Activated CD8-positive, alpha-beta T cell treated with anti-CD3 and anti-CD28 coated beads for 36 hours (primary cell): ENCODE data around the gene SH3BP1. TPM values are rescaled to one million over a fixed set of nuclear protein-coding genes. Genes with fewer than 3 reads are reported as not detected.
A peak's percentile ranks its signal among the peaks of the same experiment; 100 is the strongest.

ENCODE experiments used
- ATAC-seq: fragments of 200-7000 bp; cut with Tn5 transposase; one replicate; pipeline ENCODE4 v1.10.0; 2021; ENCODE audit warnings: mild to moderate bottlenecking, moderate library complexity
- CTCF ChIA-PET: fragments of 350-600 bp; sonication (Branson Sonifier 250); formaldehyde crosslinking; loops from one replicate; lab custom pipeline; 2021; ENCODE audit warnings: antibody characterized with exemption; lab: Charles Lee
- POLR2A ChIA-PET: fragments of 350-600 bp; sonication (Branson Sonifier 250); formaldehyde crosslinking; loops from one replicate; lab custom pipeline; 2021; ENCODE audit warnings: antibody characterized with exemption; lab: Charles Lee
- DNase-seq: peaks from one replicate; pipeline ENCODE4 v3.0.0-alpha.2; 2020
- H3K27ac Mint-ChIP-seq: one replicate; pipeline ENCODE4 v1.8.0; 2021; ENCODE audit warnings: mild to moderate bottlenecking, mixed read lengths
- H3K27me3 Mint-ChIP-seq: one replicate; pipeline ENCODE4 v1.8.0; 2021; ENCODE audit warnings: mixed read lengths
- H3K36me3 Mint-ChIP-seq: one replicate; pipeline ENCODE4 v1.8.0; 2021; ENCODE audit warnings: low read depth, mixed read lengths
- H3K4me1 Mint-ChIP-seq: one replicate; pipeline ENCODE4 v1.8.0; 2021; ENCODE audit warnings: low read depth, mixed read lengths
- H3K4me3 Mint-ChIP-seq: one replicate; pipeline ENCODE4 v1.8.0; 2021; ENCODE audit warnings: mild to moderate bottlenecking, moderate library complexity, mixed read lengths
- H3K9me3 Mint-ChIP-seq: one replicate; pipeline ENCODE4 v1.8.0; 2021; ENCODE audit warnings: mixed read lengths
- CTCF ChIP-seq: fragments of 200-600 bp; IDR thresholded peaks from one replicate; pipeline ENCODE4 v1.8.0; 2022; ENCODE audit warnings: antibody characterized with exemption, mild to moderate bottlenecking
- intact Hi-C: fragments of 100-400 bp; cut with micrococcal nuclease; formaldehyde crosslinking; loops from one replicate; pipeline ENCODE4 v1.10.0; 2022
- total RNA-seq, 2 experiments: library from RNA; stranded (reverse); gene quantifications; one replicate each; pipeline ENCODE4 v1.2.3, GENCODE V29; 2021

The SH3BP1 gene
- total RNA-seq, 2 experiments from 2014 or later, result 122 to 128 TPM

DNA sequence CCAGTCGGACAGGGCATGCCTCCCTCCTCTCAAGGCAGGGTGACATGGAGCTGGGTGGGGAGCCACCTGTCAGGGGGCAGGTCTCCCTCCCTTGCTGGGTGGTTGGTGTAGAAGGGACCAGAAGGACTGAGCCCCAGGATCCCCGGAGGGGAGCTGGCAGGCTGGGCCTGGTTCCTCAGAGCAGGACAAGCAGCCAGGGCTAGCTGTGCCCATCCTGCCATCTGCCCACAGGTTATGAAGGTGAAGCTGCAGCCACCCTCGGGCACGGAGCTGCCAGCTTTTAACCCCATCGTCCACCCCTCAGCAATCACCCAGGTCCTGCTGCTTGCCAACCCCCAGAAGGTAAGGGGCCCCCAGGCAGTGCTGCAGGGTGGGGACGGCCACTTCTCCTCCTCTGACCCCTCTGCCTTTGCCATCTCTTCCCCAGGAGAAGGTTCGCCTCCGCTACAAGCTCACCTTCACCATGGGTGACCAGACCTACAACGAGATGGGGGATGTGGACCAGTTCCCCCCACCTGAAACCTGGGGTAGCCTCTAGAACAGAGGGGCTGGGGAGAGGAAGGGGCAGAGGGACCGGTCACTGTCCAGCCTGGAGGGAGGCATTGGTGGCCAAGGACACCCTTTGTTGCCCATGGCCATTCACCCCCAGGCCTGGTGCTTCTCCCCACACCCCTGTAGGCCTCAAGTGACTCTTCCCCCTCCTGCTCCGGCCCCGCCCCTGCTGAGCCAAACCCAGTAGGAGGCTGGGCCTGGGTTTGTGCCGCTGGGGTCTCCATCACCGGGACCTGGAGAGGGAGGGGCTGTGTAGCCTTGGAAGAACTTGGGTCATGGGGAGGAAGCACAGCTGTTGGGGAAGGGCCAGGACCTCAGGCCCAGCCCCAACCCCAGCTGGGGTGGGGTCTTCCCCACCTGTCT, 7.0 kb upstream of the SH3BP1 start:
- TF ChIP-seq CTCF, result no peak
- peak overlapping the region; percentile 88 for H3K27ac Mint-ChIP-seq
- H3K9me3 Mint-ChIP-seq, result no peaks in the 10 kb centered on the region
- no peaks in the 10 kb centered on the region for H3K27me3 Mint-ChIP-seq
- intact Hi-C loops, result no loop called here
- POLR2A ChIA-PET, result interaction anchor here (1.2 to 3.8 kb wide), 12 partner anchors 7 to 50 kb away, joined by 3 to 26 read pairs (median 7); partner anchors contain the start of genes GGA1, LGALS1 and PDXP
- CTCF ChIA-PET, result interaction anchor here (0.8 to 68.1 kb wide), 5 partner anchors 7 to 231 kb away, joined by 3 to 1770 read pairs (median 4); partner anchors contain the start of genes GGA1, LGALS1, NOL12 and PDXP
- DNase-seq (peak; percentile 73), ATAC-seq (peak; percentile 12)
- H3K4me1 Mint-ChIP-seq, result peaks cover 79% of the 10 kb centered on the region
- H3K4me3 Mint-ChIP-seq, result peak overlapping the region; percentile 59
- H3K36me3 Mint-ChIP-seq, result peaks cover 4% of the 10 kb centered on the region

- POLR2A ChIA-PET, result interaction anchor here (0.6 to 3.8 kb wide), 19 partner anchors 8 to 1550 kb away, joined by 3 to 26 read pairs (median 5); partner anchors contain the start of genes GGA1, LGALS1, NOL12 and PDXP
- Mint-ChIP-seq H3K9me3 (no peaks in the 10 kb centered on the region), H3K27ac (peak overlapping the region; percentile 88), H3K4me3 (peak overlapping the region; percentile 59), H3K27me3 (no peaks in the 10 kb centered on the region), H3K36me3 (peaks cover 4% of the 10 kb centered on the region), H3K4me1 (peaks cover 79% of the 10 kb centered on the region)
- intact Hi-C loops, result no loop called here
- ATAC-seq (peak; percentile 66), DNase-seq (peak; percentile 91)
- peak; percentile 13 for TF ChIP-seq CTCF
- CTCF ChIA-PET, result interaction anchor here (0.8 to 68.1 kb wide), 3 partner anchors 8 to 231 kb away, joined by 3 to 1770 read pairs (median 1770); partner anchors contain the start of genes GGA1, LGALS1, NOL12 and PDXP
Observed at GRCh38 chr22:37633089-37633624, 6.3 kb upstream of the SH3BP1 start.

- Mint-ChIP-seq H3K4me1 (peaks cover 79% of the 10 kb centered on the region), H3K27me3 (no peaks in the 10 kb centered on the region), H3K27ac (peak overlapping the region; percentile 88), H3K9me3 (no peaks in the 10 kb centered on the region), H3K36me3 (peaks cover 4% of the 10 kb centered on the region), H3K4me3 (peak overlapping the region; percentile 69)
- CTCF ChIA-PET, result interaction anchor here (0.6 to 68.1 kb wide), 5 partner anchors 9 to 230 kb away, joined by 3 to 1770 read pairs (median 4); partner anchors contain the start of genes GGA1, LGALS1, NOL12 and PDXP
- peak; percentile 20 for TF ChIP-seq CTCF
- intact Hi-C loops, result no loop called here
- ATAC-seq (peak; percentile 66), DNase-seq (peak; percentile 90)
- POLR2A ChIA-PET, result interaction anchor here (0.6 to 3.8 kb wide), 20 partner anchors 9 to 1549 kb away, joined by 3 to 26 read pairs (median 4); partner anchors contain the start of genes GGA1, LGALS1, NOL12 and PDXP
Observed at GRCh38 chr22:37633625-37634416, 5.6 kb upstream of the SH3BP1 start.

DNA sequence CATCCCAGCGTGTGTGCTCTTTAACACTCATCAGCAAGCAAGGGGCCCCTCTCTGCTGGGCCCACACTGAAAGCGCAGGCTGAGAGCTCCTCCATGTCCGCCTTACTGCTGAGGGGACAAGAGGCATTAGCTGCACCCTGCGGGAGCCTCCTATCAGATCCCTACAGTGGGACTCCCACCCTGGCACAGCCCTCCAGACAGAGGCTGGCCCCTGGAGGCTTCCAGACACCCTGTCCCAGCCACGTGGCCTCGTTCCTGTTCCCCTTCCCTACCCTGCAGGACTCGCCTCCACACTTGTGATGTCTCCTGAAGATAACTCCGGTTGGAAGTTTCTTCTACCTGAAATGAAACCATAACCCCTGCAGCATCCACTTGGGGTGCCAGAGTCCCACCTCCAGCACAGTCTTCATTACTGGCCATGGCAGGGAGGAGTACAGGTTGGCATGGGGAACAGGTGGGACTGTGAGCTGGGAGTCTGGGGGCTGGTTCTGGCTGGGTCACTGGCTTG, 5.0 kb upstream of the SH3BP1 start:
- H3K9me3 Mint-ChIP-seq, result no peaks in the 10 kb centered on the region
- H3K27ac Mint-ChIP-seq, result peak overlapping the region; percentile 88
- peaks cover 4% of the 10 kb centered on the region for H3K36me3 Mint-ChIP-seq
- peak overlapping the region; percentile 69 for H3K4me3 Mint-ChIP-seq
- ATAC-seq, result no peak
- H3K4me1 Mint-ChIP-seq, result peaks cover 75% of the 10 kb centered on the region
- TF ChIP-seq CTCF, result no peak
- H3K27me3 Mint-ChIP-seq, result no peaks in the 10 kb centered on the region
- CTCF ChIA-PET, result interaction anchor here (1.6 to 68.1 kb wide), 3 partner anchors 9 to 60 kb away, joined by 4 to 1770 read pairs (median 1770); partner anchors contain the start of genes GGA1, LGALS1, NOL12 and PDXP
- peak; percentile 44 for DNase-seq
- POLR2A ChIA-PET, result interaction anchor here (0.9 to 3.8 kb wide), 15 partner anchors 8 to 61 kb away, joined by 3 to 26 read pairs (median 4); partner anchors contain the start of genes GGA1, LGALS1, NOL12 and PDXP
- intact Hi-C loops, result no loop called here
